ENCODE data around the gene SEC14L1.

SEC14L1 gene

DNA sequence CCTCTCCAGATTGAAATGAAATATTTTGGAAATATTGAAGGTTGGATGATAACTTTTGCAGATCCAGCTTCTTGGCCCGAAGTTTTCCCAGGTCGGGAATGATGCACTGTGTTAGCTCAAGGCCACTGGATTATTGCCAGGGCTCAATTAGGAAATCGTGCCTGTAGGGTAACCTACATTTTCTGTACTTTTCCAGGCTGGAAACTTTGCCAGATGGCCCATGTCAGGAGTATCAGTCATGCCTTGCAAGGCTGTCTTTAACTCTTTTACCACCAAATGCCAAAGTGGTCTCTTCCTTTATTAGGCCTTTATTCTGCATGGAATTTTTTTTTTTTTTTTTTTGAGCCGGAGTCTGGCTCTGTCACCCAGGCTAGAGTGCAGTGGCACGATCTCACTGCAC, 8.9 kb upstream of the SEC14L1 start:
- TF ChIP-seq, protein P1, sequence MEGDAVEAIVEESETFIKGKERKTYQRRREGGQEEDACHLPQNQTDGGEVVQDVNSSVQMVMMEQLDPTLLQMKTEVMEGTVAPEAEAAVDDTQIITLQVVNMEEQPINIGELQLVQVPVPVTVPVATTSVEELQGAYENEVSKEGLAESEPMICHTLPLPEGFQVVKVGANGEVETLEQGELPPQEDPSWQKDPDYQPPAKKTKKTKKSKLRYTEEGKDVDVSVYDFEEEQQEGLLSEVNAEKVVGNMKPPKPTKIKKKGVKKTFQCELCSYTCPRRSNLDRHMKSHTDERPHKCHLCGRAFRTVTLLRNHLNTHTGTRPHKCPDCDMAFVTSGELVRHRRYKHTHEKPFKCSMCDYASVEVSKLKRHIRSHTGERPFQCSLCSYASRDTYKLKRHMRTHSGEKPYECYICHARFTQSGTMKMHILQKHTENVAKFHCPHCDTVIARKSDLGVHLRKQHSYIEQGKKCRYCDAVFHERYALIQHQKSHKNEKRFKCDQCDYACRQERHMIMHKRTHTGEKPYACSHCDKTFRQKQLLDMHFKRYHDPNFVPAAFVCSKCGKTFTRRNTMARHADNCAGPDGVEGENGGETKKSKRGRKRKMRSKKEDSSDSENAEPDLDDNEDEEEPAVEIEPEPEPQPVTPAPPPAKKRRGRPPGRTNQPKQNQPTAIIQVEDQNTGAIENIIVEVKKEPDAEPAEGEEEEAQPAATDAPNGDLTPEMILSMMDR (IDR thresholded peaks at IDR 0.05), result no peak

- TF ChIP-seq, protein P1 (IDR thresholded peaks at IDR 0.05), result no peak
Observed at GRCh38 chr17:77132411-77133086, 8.2 kb upstream of the SEC14L1 start.

- TF ChIP-seq, protein P1 (IDR thresholded peaks at IDR 0.05), result no peak
Observed at GRCh38 chr17:77133087-77133638, 7.6 kb upstream of the SEC14L1 start.

- TF ChIP-seq, protein P1 (IDR thresholded peaks at IDR 0.05), result no peak
Observed at GRCh38 chr17:77136420-77136767, 4.4 kb upstream of the SEC14L1 start.

DNA sequence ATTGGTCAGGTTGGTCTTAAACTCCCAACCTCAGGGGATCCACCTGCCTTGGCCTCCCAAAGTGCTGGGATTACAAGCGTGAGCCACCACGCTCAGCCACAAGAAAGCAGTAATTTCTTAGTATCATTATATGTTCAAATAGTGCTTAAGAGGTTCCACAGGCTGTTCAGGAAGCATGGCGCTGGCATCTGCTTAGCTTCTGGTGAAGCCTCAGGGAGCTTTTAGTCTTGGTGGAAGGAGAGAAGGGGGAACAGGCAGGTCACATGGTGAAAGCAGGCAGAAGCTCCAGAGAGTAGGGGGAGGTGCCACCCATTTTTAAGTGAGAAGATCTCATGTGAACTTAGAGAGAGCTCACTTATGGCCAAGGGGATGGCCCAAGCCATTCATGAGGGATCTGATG, 3.7 kb upstream of the SEC14L1 start:
- TF ChIP-seq, protein P1 (IDR thresholded peaks at IDR 0.05), result no peak

DNA sequence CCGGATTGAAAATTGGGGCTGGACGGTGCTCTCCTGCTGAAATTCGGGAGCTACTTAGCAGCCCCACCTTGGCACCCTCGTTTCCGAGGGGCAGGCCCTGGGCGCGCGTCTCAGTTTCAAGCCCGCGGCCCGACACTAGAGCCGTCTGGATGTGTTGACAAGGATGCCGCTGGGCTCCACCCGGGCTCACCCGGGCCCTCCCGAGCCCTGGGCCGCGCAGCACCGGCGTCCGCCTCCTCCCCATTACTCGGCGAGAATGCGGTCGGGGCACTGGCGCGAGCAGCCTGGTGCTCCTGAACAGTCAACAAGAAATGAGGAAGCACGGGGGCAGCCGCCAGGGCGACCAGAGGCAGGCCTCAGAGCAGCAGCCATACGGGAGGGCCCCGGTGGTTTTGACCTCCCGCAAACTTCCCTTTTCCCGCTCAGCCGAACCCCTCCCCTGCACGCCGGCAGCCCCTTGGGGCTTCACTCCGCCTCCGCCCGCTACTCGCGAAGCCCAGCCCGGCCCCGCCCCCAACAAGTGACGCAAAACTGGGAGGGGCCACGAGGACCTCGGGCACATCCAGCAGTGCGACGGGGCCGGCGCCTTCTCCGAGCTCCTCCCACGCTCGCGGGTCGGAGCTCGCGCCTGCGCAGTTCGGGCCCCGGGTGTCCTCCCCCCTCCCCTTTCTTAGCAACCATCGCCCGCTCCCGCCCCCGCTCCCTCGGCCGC, 447 bp upstream of the SEC14L1 start:
- TF ChIP-seq, protein P1 (IDR thresholded peaks at IDR 0.05), result no peak

DNA sequence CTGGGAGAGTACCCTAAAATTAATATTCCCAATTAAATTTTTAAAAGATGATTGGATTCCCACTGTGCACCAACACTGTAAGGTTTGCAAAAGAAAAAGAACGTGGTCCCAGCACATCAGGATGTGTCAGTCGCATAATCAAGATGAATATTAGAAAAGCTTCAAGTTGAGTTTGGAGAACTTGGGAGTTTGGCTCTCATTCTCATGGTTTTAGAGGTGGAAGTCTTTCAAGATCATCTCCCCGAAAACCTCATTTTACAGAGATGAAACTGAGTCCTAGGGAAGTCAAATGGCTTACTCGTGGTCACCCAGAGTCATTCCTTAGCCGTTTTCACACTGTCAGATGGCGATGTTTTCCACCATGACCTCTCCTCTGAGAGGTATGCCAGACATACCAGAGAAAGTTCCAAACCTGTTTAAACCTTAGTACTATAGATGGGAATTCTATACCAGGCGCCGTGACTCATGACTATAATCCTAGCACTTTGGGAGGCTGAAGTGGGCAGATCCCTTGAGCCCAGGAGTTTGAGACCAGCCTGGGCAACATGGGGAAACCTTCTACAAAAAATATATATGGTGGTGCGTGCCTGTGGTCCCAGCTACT, 1.2 kb downstream of the SEC14L1 start:
- TF ChIP-seq, protein P1 (IDR thresholded peaks at IDR 0.05), result no peak
